ENCODE data around the gene RPL3. TPM values are rescaled to one million over a fixed set of nuclear protein-coding genes. Genes with fewer than 3 reads are reported as not detected.
"Not testable (repeated sequence)": the region's sequence is repeated elsewhere in the genome, so short reads cannot be mapped to it uniquely, and the experiment has no call there.

Gene RPL3
- total RNA-seq, 1 experiment from 2014 or later, result 2,830 TPM

DNA sequence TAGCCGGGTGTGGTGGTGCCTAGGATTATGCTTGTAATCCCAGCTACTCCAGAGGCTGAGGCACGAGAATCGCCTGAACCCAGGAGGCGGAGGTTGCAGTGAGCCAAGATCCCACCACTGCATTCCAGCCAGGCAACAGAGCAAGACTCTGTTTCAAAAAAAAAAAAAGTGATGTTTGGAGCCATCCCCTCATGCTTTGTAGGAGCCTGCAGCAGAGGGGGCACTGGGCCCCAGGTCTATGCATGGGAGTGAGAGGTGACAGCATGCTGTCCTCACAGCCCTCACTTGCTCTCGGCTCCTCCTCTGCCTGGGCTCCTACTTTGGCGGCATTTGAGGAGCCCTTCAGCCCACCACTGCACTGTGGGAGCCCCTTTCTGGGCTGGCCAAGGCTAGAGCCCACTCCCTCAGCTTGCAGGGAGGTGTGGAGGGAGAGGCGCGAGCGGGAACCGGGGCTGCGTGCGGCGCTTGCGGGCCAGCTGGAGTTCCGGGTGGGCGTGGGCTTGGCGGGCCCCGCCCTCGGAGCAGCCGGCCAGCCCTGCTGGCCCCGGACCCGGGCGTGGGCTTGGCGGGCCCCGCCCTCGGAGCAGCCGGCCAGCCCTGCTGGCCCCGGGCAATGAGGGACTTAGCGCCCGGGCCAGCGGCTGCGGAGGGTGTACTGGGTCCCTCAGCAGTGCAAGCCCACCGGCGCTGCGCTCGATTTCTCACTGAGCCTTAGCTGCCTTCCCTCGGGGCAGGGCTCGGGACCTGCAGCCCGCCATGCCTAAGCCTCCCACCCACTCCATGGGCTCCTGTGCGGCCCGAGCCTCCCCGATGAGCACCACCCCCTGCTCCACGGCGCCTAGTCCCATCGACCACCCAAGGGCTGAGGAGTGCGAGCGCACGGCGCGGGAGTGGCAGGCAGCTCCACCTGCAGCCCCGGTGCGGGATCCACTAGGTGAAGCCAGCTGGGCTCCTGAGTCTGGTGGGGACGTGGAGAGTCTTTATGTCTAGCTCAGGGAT, 38.0 kb upstream of the RPL3 start:
- not testable (repeated sequence) for H3K9ac ChIP-seq (ENCODE audit: extremely low read depth, insufficient read length, low read length); H3K27ac Mint-ChIP-seq; H2AFZ ChIP-seq (ENCODE audit: low read length); H3K18ac ChIP-seq (ENCODE audit: insufficient read length, low read depth, low read length); H2BK5ac ChIP-seq (ENCODE audit: insufficient read length, low read length); H3T11ph ChIP-seq (ENCODE audit: low read length); H4K5ac ChIP-seq (ENCODE audit: insufficient read length, low read depth, low read length); H3K9me3 Mint-ChIP-seq; H3K27me3 Mint-ChIP-seq (ENCODE audit: low read depth); H3K4me2 ChIP-seq (ENCODE audit: insufficient read depth, insufficient read length, low read length); H3K23ac ChIP-seq (ENCODE audit: insufficient read length, low read depth, low read length); H3K56ac ChIP-seq (ENCODE audit: insufficient read length, low read depth, low read length); H2AK5ac ChIP-seq (ENCODE audit: insufficient read length, low read length); H3K23me2 ChIP-seq (ENCODE audit: insufficient read length, low read depth, low read length, poor library complexity, severe bottlenecking); H2BK20ac ChIP-seq (ENCODE audit: low read depth, low read length, poor library complexity, severe bottlenecking); H2BK12ac ChIP-seq (ENCODE audit: insufficient read length, low read depth, low read length); H3K79me2 ChIP-seq (ENCODE audit: insufficient read depth, low read length); H3K4ac ChIP-seq (ENCODE audit: low read depth, low read length); H3K79me1 ChIP-seq (ENCODE audit: insufficient read depth, low read depth, low read length, poor library complexity, severe bottlenecking); H2BK120ac ChIP-seq (ENCODE audit: low read depth, low read length, poor library complexity, severe bottlenecking); H4K91ac ChIP-seq (ENCODE audit: insufficient read length, low read depth, low read length); H3K27me3 ChIP-seq (ENCODE audit: insufficient read depth, low read length); H3K27ac ChIP-seq (ENCODE audit: insufficient read length, low read depth, low read length); H3K4me1 ChIP-seq (ENCODE audit: insufficient read depth, low read length); H4K20me1 ChIP-seq (ENCODE audit: control insufficient read depth, insufficient read depth, insufficient read length); H2BK15ac ChIP-seq (ENCODE audit: low read depth, low read length); H3K14ac ChIP-seq (ENCODE audit: insufficient read depth, low read length); H3K9me3 ChIP-seq (ENCODE audit: control insufficient read depth, low read depth, low read length); H4K8ac ChIP-seq (replicated peaks; ENCODE audit: insufficient read length, low read depth, low read length)
- Mint-ChIP-seq H3K36me3 (ENCODE audit: insufficient read depth in 1 of 3, low read depth in 3 of 3) (peaks cover 7 to 22% (median 10%) of the 10 kb centered on the region in 3 experiments; a peak in 6 of 7 replicates), H3K4me3 (0 out of 5 replicates have a peak overlapping the region, but pooled peaks of 1 of the 2 experiments have one; percentile 38), H3K4me1 (peaks cover 20 to 37% of the 10 kb centered on the region in 2 experiments)
- peak; percentile 26 for DNase-seq
- no CpG with 5 or more reads among the region's 53 CpGs for WGBS (ENCODE audit: extremely low coverage, insufficient read length, low lambda C conversion rate)
